Measurements from ENCODE around the gene C5. TPM values are rescaled to one million over a fixed set of nuclear protein-coding genes. Genes with fewer than 3 reads are reported as not detected.
A peak's percentile ranks its signal among the peaks of the same experiment; 100 is the strongest.

Gene C5
- polyA plus RNA-seq, 1 donor, result 25.9 TPM

DNA sequence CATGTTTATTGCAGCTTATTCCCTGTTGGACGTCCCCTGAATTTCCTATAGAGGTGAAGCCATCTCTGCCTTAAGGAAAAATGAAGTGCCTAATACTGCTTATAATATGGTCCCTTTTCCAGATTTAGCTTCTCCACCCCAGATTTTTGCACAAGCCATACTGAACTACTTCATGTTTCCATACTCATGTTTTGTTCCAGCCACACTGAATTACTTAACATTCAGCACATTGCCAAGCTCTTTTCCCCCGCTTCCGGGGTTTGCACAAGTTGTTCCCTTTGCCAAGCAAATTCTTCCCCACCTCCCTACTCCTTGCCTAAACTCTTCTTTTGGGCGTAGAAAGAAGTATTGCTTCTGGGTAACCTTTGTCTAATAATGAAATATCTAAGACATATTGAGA lies 23.0 kb upstream of the C5 start:
- Histone ChIP-seq H3K4me3 (ENCODE audit: low read length) (no peak overlapping the region), H3K9me3 (ENCODE audit: control insufficient read depth, low read depth, low read length) (peaks cover 4% of the 10 kb centered on the region), H3K27me3 (ENCODE audit: control insufficient read depth, insufficient read depth, low read length) (no peaks in the 10 kb centered on the region), H3K27ac (ENCODE audit: low read length) (no peak overlapping the region), H3K4me1 (ENCODE audit: control insufficient read depth, insufficient read depth, low read length) (peaks cover 9% of the 10 kb centered on the region), H3K36me3 (ENCODE audit: control insufficient read depth, insufficient read depth, low read length) (no peaks in the 10 kb centered on the region)
- DNase-seq, result peak in 1 of 2 donors; percentile 16
- 75% methylated on average over 3 of the region's 4 CpGs for WGBS (ENCODE audit: insufficient coverage, low lambda C conversion rate)

- H3K4me3 ChIP-seq (ENCODE audit: low read length), result peak overlapping the region; percentile 19
- H3K36me3 ChIP-seq (ENCODE audit: control insufficient read depth, insufficient read depth, low read length), result no peaks in the 10 kb centered on the region
- DNase-seq, result peak in 1 of 2 donors; percentile 38
- peaks cover 4% of the 10 kb centered on the region for H3K9me3 ChIP-seq (ENCODE audit: control insufficient read depth, low read depth, low read length)
- H3K27ac ChIP-seq (ENCODE audit: low read length), result no peak overlapping the region
- no peaks in the 10 kb centered on the region for H3K27me3 ChIP-seq (ENCODE audit: control insufficient read depth, insufficient read depth, low read length)
- H3K4me1 ChIP-seq (ENCODE audit: control insufficient read depth, insufficient read depth, low read length), result peaks cover 9% of the 10 kb centered on the region
- WGBS (ENCODE audit: insufficient coverage, low lambda C conversion rate), result 64% methylated on average over 4 of the region's 16 CpGs
Observed at GRCh38 chr9:121071756-121072421, 21.8 kb upstream of the C5 start.

- H3K4me1 ChIP-seq (ENCODE audit: control insufficient read depth, insufficient read depth, low read length), result peaks cover 9% of the 10 kb centered on the region
- H3K9me3 ChIP-seq (ENCODE audit: control insufficient read depth, low read depth, low read length), result peaks cover 4% of the 10 kb centered on the region
- no peak overlapping the region for H3K4me3 ChIP-seq (ENCODE audit: low read length)
- WGBS (ENCODE audit: insufficient coverage, low lambda C conversion rate), result 86% methylated on average over 1 of the region's 2 CpGs
- no peaks in the 10 kb centered on the region for H3K27me3 ChIP-seq (ENCODE audit: control insufficient read depth, insufficient read depth, low read length)
- H3K27ac ChIP-seq (ENCODE audit: low read length), result no peak overlapping the region
- H3K36me3 ChIP-seq (ENCODE audit: control insufficient read depth, insufficient read depth, low read length), result no peaks in the 10 kb centered on the region
- no peak for DNase-seq
Observed at GRCh38 chr9:121071370-121071755, 21.3 kb upstream of the C5 start.

DNA sequence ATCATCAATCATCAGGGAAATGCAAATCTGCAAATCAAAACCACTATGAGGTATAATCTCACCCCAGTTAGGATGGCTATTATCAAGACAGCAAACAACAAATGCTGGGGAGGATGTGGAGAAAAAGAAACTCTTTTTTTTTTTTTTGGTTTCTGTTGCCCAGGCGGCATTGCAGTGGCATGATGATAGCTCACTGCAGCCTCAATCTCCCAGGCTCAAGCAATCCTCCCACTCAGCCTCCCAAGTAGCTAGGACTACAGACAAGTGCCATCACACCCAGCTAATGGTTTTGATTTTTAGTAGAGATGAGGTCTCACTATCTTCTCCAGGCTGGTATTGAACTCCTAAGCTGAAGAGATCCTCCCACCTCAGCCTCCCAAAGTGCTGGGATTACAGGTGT lies 19.3 kb upstream of the C5 start:
- H3K36me3 ChIP-seq (ENCODE audit: control insufficient read depth, insufficient read depth, low read length), result no peaks in the 10 kb centered on the region
- no peak overlapping the region for H3K27ac ChIP-seq (ENCODE audit: low read length)
- DNase-seq, result no peak
- H3K27me3 ChIP-seq (ENCODE audit: control insufficient read depth, insufficient read depth, low read length), result no peaks in the 10 kb centered on the region
- no peaks in the 10 kb centered on the region for H3K9me3 ChIP-seq (ENCODE audit: control insufficient read depth, low read depth, low read length)
- WGBS (ENCODE audit: insufficient coverage, low lambda C conversion rate), result no CpG with 5 or more reads among the region's 1 CpG
- no peak overlapping the region for H3K4me3 ChIP-seq (ENCODE audit: low read length)
- peaks cover 5% of the 10 kb centered on the region for H3K4me1 ChIP-seq (ENCODE audit: control insufficient read depth, insufficient read depth, low read length)

- H3K4me1 ChIP-seq (ENCODE audit: control insufficient read depth, insufficient read depth, low read length), result no peaks in the 10 kb centered on the region
- H3K4me3 ChIP-seq (ENCODE audit: low read length), result no peak overlapping the region
- WGBS (ENCODE audit: insufficient coverage, low lambda C conversion rate), result no CpG with 5 or more reads among the region's 2 CpGs
- no peak overlapping the region for H3K27ac ChIP-seq (ENCODE audit: low read length)
- DNase-seq, result no peak
- H3K36me3 ChIP-seq (ENCODE audit: control insufficient read depth, insufficient read depth, low read length), result no peaks in the 10 kb centered on the region
- H3K9me3 ChIP-seq (ENCODE audit: control insufficient read depth, low read depth, low read length), result no peaks in the 10 kb centered on the region
- no peaks in the 10 kb centered on the region for H3K27me3 ChIP-seq (ENCODE audit: control insufficient read depth, insufficient read depth, low read length)
Observed at GRCh38 chr9:121067640-121068039, 17.6 kb upstream of the C5 start.

DNA sequence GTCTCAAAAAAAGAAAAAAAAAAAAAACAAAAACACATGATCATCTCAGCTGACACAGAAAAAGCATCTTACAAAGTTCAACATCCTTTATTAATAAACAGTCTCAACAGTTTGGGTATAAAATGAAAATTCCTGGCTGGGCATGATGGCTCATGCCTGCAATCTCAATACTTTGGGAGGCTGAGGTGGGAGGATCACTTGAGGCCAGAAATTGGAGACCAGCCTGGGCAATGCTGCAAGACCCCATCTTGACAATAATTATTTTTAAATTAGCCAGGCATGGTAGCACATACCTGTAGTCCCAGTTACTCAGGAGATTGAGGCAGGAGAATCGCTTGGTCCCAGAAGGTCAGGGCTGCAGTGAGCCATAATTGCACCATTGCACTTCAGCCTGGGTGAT lies 16.8 kb upstream of the C5 start:
- DNase-seq, result no peak
- WGBS (ENCODE audit: insufficient coverage, low lambda C conversion rate), result no CpG with 5 or more reads among the region's 1 CpG

GRCh38 chr9:121059998-121060636 lies 10.0 kb upstream of the C5 start:
- Histone ChIP-seq H3K27ac (ENCODE audit: low read length) (no peak overlapping the region), H3K4me1 (ENCODE audit: control insufficient read depth, insufficient read depth, low read length) (no peaks in the 10 kb centered on the region), H3K4me3 (ENCODE audit: low read length) (no peak overlapping the region), H3K27me3 (ENCODE audit: control insufficient read depth, insufficient read depth, low read length) (no peaks in the 10 kb centered on the region), H3K9me3 (ENCODE audit: control insufficient read depth, low read depth, low read length) (peaks cover 7% of the 10 kb centered on the region), H3K36me3 (ENCODE audit: control insufficient read depth, insufficient read depth, low read length) (no peaks in the 10 kb centered on the region)
- WGBS (ENCODE audit: insufficient coverage, low lambda C conversion rate), result 29% methylated on average over 1 of the region's 6 CpGs
- DNase-seq, result peak; percentile 29 to 55

More for the DNA sequence above, 16.8 kb upstream of the C5 start:
- no peaks in the 10 kb centered on the region for H3K4me1 ChIP-seq (ENCODE audit: control insufficient read depth, insufficient read depth, low read length)
- H3K36me3 ChIP-seq (ENCODE audit: control insufficient read depth, insufficient read depth, low read length), result no peaks in the 10 kb centered on the region
- no peak overlapping the region for H3K27ac ChIP-seq (ENCODE audit: low read length)
- no peaks in the 10 kb centered on the region for H3K9me3 ChIP-seq (ENCODE audit: control insufficient read depth, low read depth, low read length)
- no peak overlapping the region for H3K4me3 ChIP-seq (ENCODE audit: low read length)
- no peaks in the 10 kb centered on the region for H3K27me3 ChIP-seq (ENCODE audit: control insufficient read depth, insufficient read depth, low read length)

DNA sequence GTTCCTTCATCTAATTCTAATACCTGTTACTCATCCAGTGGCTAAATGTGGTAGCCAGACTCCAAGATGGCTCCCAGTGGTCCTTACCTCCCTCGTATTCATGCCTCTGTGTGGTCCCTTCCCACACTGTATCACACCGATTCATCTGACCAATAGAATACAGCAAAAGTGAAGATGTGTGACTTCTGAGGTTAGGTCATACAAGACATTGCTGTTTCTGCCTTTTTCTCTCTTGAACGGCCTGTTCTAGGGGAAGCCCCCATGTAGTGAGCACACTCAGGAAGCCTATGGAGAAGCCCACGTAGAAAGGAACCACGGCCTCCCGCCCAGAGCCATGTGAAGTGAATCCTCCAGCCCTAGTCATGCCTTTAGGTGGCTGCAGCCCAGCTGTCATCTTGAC lies 9.4 kb upstream of the C5 start:
- no peaks in the 10 kb centered on the region for H3K4me1 ChIP-seq (ENCODE audit: control insufficient read depth, insufficient read depth, low read length)

DNA sequence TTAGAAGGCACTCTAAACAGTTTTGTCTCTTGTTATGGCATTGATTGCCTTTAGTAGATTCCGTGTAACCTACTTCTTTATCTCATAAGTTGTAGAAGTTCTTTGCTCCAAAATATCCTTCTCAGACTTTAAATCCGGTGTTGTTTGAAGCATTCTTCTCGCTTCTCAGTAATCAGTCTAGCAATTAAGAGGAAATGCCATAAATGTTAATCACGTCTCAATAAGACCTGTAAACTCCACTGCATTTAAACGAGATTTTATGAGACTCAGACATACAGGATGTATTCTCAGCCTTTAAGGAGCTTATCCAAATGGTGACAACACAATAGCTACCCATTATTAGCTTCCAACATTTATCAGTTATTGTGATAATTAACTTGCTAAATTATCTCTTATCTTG lies 7.7 kb upstream of the C5 start:
- Histone ChIP-seq H3K27me3 (ENCODE audit: control insufficient read depth, insufficient read depth, low read length) (no peaks in the 10 kb centered on the region), H3K9me3 (ENCODE audit: control insufficient read depth, low read depth, low read length) (peaks cover 7% of the 10 kb centered on the region), H3K36me3 (ENCODE audit: control insufficient read depth, insufficient read depth, low read length) (no peaks in the 10 kb centered on the region), H3K27ac (ENCODE audit: low read length) (no peak overlapping the region), H3K4me3 (ENCODE audit: low read length) (no peak overlapping the region), H3K4me1 (ENCODE audit: control insufficient read depth, insufficient read depth, low read length) (peaks cover 12% of the 10 kb centered on the region)
- DNase-seq, result no peak
- 66% methylated on average over 2 of the region's 5 CpGs for WGBS (ENCODE audit: insufficient coverage, low lambda C conversion rate)

More for the DNA sequence above, 9.4 kb upstream of the C5 start:
- Histone ChIP-seq H3K9me3 (ENCODE audit: control insufficient read depth, low read depth, low read length) (peaks cover 7% of the 10 kb centered on the region), H3K4me3 (ENCODE audit: low read length) (no peak overlapping the region), H3K27me3 (ENCODE audit: control insufficient read depth, insufficient read depth, low read length) (no peaks in the 10 kb centered on the region), H3K27ac (ENCODE audit: low read length) (no peak overlapping the region), H3K36me3 (ENCODE audit: control insufficient read depth, insufficient read depth, low read length) (no peaks in the 10 kb centered on the region)
- 80% methylated on average over 1 of the region's 6 CpGs for WGBS (ENCODE audit: insufficient coverage, low lambda C conversion rate)
- no peak for DNase-seq

- H3K4me1 ChIP-seq (ENCODE audit: control insufficient read depth, insufficient read depth, low read length), result peaks cover 12% of the 10 kb centered on the region
- peaks cover 7% of the 10 kb centered on the region for H3K9me3 ChIP-seq (ENCODE audit: control insufficient read depth, low read depth, low read length)
- H3K27me3 ChIP-seq (ENCODE audit: control insufficient read depth, insufficient read depth, low read length), result no peaks in the 10 kb centered on the region
- no peaks in the 10 kb centered on the region for H3K36me3 ChIP-seq (ENCODE audit: control insufficient read depth, insufficient read depth, low read length)
- no CpG with 5 or more reads among the region's 2 CpGs for WGBS (ENCODE audit: insufficient coverage, low lambda C conversion rate)
- H3K4me3 ChIP-seq (ENCODE audit: low read length), result no peak overlapping the region
- DNase-seq, result no peak
- H3K27ac ChIP-seq (ENCODE audit: low read length), result no peak overlapping the region
Observed at GRCh38 chr9:121055642-121056143, 5.6 kb upstream of the C5 start.
